NB4 (cell line): ENCODE data around the gene SLC25A53.

Experiments used
- DNase-seq: peaks from one replicate; pipeline ENCODE4 v3.0.0; 2010; ENCODE audit warnings: low read depth
- H3K4me3 ChIP-seq: one replicate; pipeline ENCODE4 v1.5.1; 2011; ENCODE audit warnings: mild to moderate bottlenecking, low read depth, low read length, moderate library complexity
- MYC ChIP-seq: IDR thresholded peaks from 2 replicates; pipeline ENCODE4 v1.6.1; 2011; ENCODE audit warnings: low read depth, low read length
- POLR2A ChIP-seq: IDR thresholded peaks from 2 replicates; pipeline ENCODE4 v1.6.1; 2011; ENCODE audit warnings: mild to moderate bottlenecking; ENCODE audit not compliant: insufficient read length; ENCODE audit errors: extremely low read depth
- TF ChIP-seq, protein P1 (sequence below): IDR thresholded peaks from one replicate; pipeline ENCODE4 v1.5.1; 2012; ENCODE audit warnings: low read depth, low read length
- TF ChIP-seq, protein P2 (sequence below): IDR thresholded peaks from 2 replicates; pipeline ENCODE4 v1.6.1; 2011; ENCODE audit warnings: low read depth, low read length

The SLC25A53 gene

DNA sequence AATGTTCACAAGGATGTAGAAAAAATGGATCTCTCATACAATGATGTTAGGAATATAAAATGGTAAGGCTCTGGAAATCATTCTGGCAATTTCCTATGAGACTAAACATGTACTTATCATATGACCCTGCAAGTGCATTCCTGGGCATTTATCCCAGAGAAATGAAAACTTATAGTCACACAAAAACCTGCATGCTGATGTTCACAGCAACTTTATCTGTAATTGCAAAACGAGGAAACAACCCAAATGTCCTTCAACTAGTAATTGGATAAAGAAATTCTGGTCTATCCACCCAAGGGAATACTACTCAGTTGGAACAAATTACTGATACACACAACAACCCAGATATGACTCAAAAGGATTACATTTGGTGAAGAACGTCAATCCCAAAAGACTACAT is 30.0 kb downstream of the SLC25A53 start:
- no peak for DNase-seq

DNA sequence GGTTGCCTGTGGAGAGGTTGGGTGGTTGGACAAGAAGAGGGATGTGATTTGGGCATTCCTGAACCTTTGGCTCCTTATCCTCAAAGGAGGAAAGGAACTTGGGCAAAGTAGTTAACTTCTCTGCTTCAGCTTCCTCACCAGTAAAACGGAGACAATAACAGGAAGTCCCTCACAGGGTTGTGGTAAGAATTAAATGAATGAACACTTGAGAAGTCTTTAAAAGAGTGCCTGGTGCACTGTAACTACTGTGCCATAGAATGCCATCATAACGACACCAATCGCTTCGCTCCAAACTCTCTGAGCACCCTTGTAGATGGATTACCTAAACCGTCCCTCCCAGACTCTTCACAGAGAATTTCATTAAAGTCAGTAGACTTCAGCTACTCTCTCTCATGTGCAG is 34.0 kb downstream of the SLC25A53 start:
- TF ChIP-seq, protein P1, sequence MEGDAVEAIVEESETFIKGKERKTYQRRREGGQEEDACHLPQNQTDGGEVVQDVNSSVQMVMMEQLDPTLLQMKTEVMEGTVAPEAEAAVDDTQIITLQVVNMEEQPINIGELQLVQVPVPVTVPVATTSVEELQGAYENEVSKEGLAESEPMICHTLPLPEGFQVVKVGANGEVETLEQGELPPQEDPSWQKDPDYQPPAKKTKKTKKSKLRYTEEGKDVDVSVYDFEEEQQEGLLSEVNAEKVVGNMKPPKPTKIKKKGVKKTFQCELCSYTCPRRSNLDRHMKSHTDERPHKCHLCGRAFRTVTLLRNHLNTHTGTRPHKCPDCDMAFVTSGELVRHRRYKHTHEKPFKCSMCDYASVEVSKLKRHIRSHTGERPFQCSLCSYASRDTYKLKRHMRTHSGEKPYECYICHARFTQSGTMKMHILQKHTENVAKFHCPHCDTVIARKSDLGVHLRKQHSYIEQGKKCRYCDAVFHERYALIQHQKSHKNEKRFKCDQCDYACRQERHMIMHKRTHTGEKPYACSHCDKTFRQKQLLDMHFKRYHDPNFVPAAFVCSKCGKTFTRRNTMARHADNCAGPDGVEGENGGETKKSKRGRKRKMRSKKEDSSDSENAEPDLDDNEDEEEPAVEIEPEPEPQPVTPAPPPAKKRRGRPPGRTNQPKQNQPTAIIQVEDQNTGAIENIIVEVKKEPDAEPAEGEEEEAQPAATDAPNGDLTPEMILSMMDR: no peak
- TF ChIP-seq MYC (no peak), POLR2A (no peak)
- TF ChIP-seq, protein P2, sequence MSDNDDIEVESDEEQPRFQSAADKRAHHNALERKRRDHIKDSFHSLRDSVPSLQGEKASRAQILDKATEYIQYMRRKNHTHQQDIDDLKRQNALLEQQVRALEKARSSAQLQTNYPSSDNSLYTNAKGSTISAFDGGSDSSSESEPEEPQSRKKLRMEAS: no peak
- DNase-seq: peak; percentile 33
- H3K4me3 ChIP-seq: no peak overlapping the region

More for the DNA sequence above, 30.0 kb downstream of the SLC25A53 start:
- TF ChIP-seq POLR2A (no peak), MYC (no peak)
- TF ChIP-seq, protein P2: no peak
- TF ChIP-seq, protein P1: no peak
- no peak overlapping the region for H3K4me3 ChIP-seq

DNA sequence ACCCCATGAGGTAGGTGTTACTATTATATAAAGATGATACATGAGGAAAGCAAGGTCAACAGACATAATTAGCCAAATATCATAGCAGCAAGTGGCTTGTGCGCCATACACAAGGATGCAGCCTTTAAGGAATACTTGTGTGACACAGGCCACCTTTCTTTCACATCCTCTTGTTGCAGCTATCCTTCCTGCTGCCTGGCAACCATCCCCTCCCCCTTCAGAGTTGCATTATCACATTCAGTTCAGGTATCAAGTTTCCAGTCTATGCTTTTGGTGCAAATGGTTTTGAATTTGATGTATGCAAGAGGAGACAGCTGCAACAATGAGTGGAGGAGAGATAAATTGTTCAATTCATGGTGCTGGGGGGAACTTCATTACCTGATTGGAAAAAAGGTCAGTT is 38.0 kb downstream of the SLC25A53 start:
- TF ChIP-seq, protein P1: no peak
- TF ChIP-seq MYC: no peak
- TF ChIP-seq, protein P2: no peak
- TF ChIP-seq POLR2A: no peak
- H3K4me3 ChIP-seq: no peak overlapping the region
- DNase-seq: no peak

DNA sequence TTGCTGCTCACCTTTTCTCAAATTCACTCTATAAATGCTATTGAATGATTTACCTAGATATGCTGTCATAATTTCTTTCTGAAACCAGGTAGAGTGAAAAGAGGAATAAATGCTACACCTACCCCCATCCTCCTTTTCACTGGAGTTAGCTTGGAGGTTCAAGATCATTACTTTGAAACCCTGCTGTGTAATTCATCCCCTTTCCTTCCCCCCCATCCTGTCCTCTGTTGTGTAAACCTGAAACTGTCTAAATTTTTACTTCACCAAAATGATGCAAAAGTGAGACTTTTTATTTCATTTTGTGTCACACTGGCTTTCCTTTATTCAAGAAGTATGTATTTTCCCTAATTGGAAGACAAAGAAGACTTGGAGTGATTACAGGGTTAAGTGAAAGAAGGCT is 39.0 kb downstream of the SLC25A53 start:
- H3K4me3 ChIP-seq: no peak overlapping the region
- TF ChIP-seq MYC (no peak), POLR2A (no peak)
- TF ChIP-seq, protein P1: no peak
- TF ChIP-seq, protein P2: no peak
- no peak for DNase-seq

DNA sequence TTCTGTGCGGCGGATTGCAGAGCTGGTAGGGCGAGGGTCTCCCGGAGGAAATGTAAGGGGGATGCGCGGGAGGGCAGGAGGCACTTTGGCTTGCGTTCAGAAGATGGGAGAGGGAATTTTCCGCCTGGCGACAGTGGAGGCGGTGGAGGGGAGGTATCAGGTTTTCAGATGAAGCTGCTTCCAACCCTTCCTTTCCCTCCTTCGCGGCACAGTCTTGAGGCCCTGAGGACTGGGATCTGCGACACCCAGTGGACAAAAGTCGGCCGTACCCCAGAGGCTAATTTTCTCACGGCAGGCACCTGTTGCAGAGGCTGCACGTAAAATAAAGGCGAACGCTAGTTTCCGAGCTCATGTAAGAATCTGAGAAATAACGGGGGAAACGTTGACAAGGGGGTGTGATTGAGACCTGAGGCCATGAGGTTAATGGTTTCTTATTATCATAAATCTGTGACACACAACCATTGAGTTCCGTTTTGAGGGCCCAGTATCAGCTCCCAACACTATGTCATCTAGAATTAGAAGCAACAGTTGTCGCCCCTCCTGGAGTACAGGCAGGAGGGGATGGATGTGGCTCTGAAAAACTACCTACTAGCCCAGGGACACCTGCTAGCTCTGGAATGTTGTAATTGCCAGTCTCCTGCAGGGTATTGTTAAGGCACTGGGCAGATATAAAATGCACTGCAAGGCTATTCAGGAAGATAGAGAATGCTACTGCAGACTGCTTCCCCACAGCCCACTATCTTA is 43.4 kb downstream of the SLC25A53 start:
- H3K4me3 ChIP-seq: no peak overlapping the region
- peak; percentile 56 for DNase-seq
- TF ChIP-seq MYC: no peak
- TF ChIP-seq, protein P1: peak; percentile 49
